NT2/D1 (cell line): ENCODE results near the gene OLFM4.

Experiments
- DNase-seq: peaks from one replicate; pipeline ENCODE4 v3.0.0-alpha.2; 2011; ENCODE audit warnings: low read depth, low spot score
- H3K27me3 ChIP-seq: 2 replicates; pipeline ENCODE4 v1.6.0; 2011; ENCODE audit warnings: mild to moderate bottlenecking; ENCODE audit not compliant: insufficient read length, insufficient read depth
- H3K36me3 ChIP-seq: 2 replicates; pipeline ENCODE4 v1.6.1; 2011; ENCODE audit warnings: mild to moderate bottlenecking, low read length, mixed read lengths; ENCODE audit not compliant: insufficient read depth, insufficient read length
- H3K4me1 ChIP-seq: 2 replicates; pipeline ENCODE4 v1.5.1; 2011; ENCODE audit not compliant: insufficient read depth, insufficient read length
- H3K4me3 ChIP-seq: 2 replicates; pipeline ENCODE4 v1.5.1; 2011; ENCODE audit warnings: low read depth; ENCODE audit not compliant: insufficient read length
- H3K9ac ChIP-seq: 2 replicates; pipeline ENCODE4 v1.6.0; 2011; ENCODE audit warnings: low read depth; ENCODE audit not compliant: insufficient read length
- H3K9me3 ChIP-seq: 2 replicates; pipeline ENCODE4 v1.5.1; 2011; ENCODE audit warnings: mild to moderate bottlenecking, low read length; ENCODE audit not compliant: insufficient read depth
- SUZ12 ChIP-seq: IDR thresholded peaks from 2 replicates; pipeline ENCODE4 v1.6.1; 2011; ENCODE audit not compliant: insufficient read length, insufficient read depth; ENCODE audit errors: extremely low read depth
- YY1 ChIP-seq: IDR thresholded peaks from 2 replicates; pipeline ENCODE4 v1.6.1; 2011; ENCODE audit not compliant: insufficient read length, insufficient read depth
- ZNF274 ChIP-seq: IDR thresholded peaks from 2 replicates; pipeline ENCODE4 v1.6.1; 2011; ENCODE audit warnings: mild to moderate bottlenecking, low read depth, low read length

OLFM4 gene

GRCh38 chr13:53028637-53029203, at the start of gene OLFM4:
Gene OLFM4, plus strand, starts transcription at chr13:53028813. Its CDS starts 24 bp downstream, at chr13:53028837.
- H3K9me3 ChIP-seq, result no peaks in the 10 kb centered on the region
- DNase-seq, result no peak
- H3K27me3 ChIP-seq, result no peaks in the 10 kb centered on the region
- no peak within 1 kb of the TSS for H3K9ac ChIP-seq
- H3K36me3 ChIP-seq, result no peaks in the 10 kb centered on the region
- TF ChIP-seq ZNF274 (no peak), SUZ12 (no peak), YY1 (no peak)
- H3K4me3 ChIP-seq, result no peak within 1 kb of the TSS
- H3K4me1 ChIP-seq, result no peaks in the 10 kb centered on the region

GRCh38 chr13:52978989-52979388, 49.6 kb upstream of the OLFM4 start:
- Histone ChIP-seq H3K4me3 (no peak overlapping the region), H3K4me1 (no peaks in the 10 kb centered on the region), H3K9me3 (no peaks in the 10 kb centered on the region), H3K27me3 (no peaks in the 10 kb centered on the region), H3K36me3 (no peaks in the 10 kb centered on the region), H3K9ac (no peak overlapping the region)
- TF ChIP-seq ZNF274 (no peak), SUZ12 (no peak), YY1 (no peak)
- no peak for DNase-seq

- Histone ChIP-seq H3K36me3 (no peaks in the 10 kb centered on the region), H3K4me1 (no peaks in the 10 kb centered on the region), H3K27me3 (no peaks in the 10 kb centered on the region), H3K9ac (no peak overlapping the region), H3K4me3 (no peak overlapping the region), H3K9me3 (no peaks in the 10 kb centered on the region)
- DNase-seq, result no peak
- TF ChIP-seq SUZ12, result no peak
- TF ChIP-seq YY1, result no peak
- no peak for TF ChIP-seq ZNF274
Observed at GRCh38 chr13:52980695-52981094, 47.9 kb upstream of the OLFM4 start.

GRCh38 chr13:52983836-52984235, 44.8 kb upstream of the OLFM4 start:
- Histone ChIP-seq H3K9me3 (no peaks in the 10 kb centered on the region), H3K4me1 (no peaks in the 10 kb centered on the region), H3K9ac (no peak overlapping the region), H3K36me3 (no peaks in the 10 kb centered on the region), H3K4me3 (no peak overlapping the region), H3K27me3 (no peaks in the 10 kb centered on the region)
- DNase-seq, result no peak
- TF ChIP-seq SUZ12, result no peak
- no peak for TF ChIP-seq ZNF274
- no peak for TF ChIP-seq YY1

- TF ChIP-seq ZNF274, result no peak
- no peak for TF ChIP-seq SUZ12
- TF ChIP-seq YY1, result no peak
- no peak overlapping the region for H3K9ac ChIP-seq
- no peaks in the 10 kb centered on the region for H3K27me3 ChIP-seq
- no peaks in the 10 kb centered on the region for H3K36me3 ChIP-seq
- H3K9me3 ChIP-seq, result no peaks in the 10 kb centered on the region
- no peak for DNase-seq
- no peak overlapping the region for H3K4me3 ChIP-seq
- H3K4me1 ChIP-seq, result no peaks in the 10 kb centered on the region
Observed at GRCh38 chr13:52984881-52985363, 43.7 kb upstream of the OLFM4 start.

- H3K4me1 ChIP-seq, result no peaks in the 10 kb centered on the region
- H3K36me3 ChIP-seq, result no peaks in the 10 kb centered on the region
- no peak for TF ChIP-seq ZNF274
- TF ChIP-seq SUZ12, result no peak
- TF ChIP-seq YY1, result no peak
- no peaks in the 10 kb centered on the region for H3K27me3 ChIP-seq
- no peaks in the 10 kb centered on the region for H3K9me3 ChIP-seq
- no peak overlapping the region for H3K9ac ChIP-seq
- H3K4me3 ChIP-seq, result no peak overlapping the region
- DNase-seq, result no peak
Observed at GRCh38 chr13:52991344-52992020, 37.1 kb upstream of the OLFM4 start.

GRCh38 chr13:52992110-52992509, 36.5 kb upstream of the OLFM4 start:
- H3K4me1 ChIP-seq, result no peaks in the 10 kb centered on the region
- H3K9ac ChIP-seq, result no peak overlapping the region
- no peak for TF ChIP-seq SUZ12
- no peak for TF ChIP-seq ZNF274
- no peak for TF ChIP-seq YY1
- H3K4me3 ChIP-seq, result no peak overlapping the region
- no peaks in the 10 kb centered on the region for H3K27me3 ChIP-seq
- H3K9me3 ChIP-seq, result no peaks in the 10 kb centered on the region
- DNase-seq, result no peak
- H3K36me3 ChIP-seq, result no peaks in the 10 kb centered on the region
